ENCODE measurements around the gene KCNQ5. TPM values are rescaled to one million over a fixed set of nuclear protein-coding genes. Genes with fewer than 3 reads are reported as not detected.

KCNQ5 gene
- total and polyA plus RNA-seq, 10 of the 15 experiments (the other 5 are each of a cell fraction or from before 2014, with no cell fraction given): 0.60 to 16.2 (median 3.2) TPM

DNA sequence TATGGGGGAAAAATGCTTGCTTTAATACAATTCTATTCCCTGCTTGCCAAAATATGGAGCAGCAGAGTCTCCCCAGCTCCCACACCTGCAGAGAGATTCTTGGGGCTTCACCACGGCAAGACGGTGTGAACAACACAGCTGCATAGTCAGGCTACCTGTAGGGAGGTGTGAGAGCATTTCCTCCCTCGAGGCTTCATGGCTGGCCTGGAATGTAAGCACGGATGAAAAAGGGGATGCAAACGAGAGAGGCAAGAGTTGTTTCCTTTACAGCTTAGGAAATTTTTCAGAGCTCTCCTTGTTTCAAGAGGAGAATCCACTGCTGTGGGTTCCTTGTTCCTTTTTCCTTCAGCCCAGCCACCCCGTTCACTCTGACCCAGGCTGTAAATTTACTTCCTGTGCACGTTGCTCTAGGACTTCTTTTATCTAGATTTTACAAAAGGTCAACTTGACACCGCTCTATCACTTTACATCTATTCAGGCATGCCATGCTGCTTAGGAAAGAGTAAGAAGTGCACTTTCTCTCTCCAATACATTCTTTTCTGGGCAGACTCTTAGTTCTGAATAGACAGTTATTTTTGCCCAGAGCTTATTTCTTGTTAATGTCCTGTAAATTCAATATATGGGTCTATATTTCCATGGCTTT lies 406.4 kb downstream of the KCNQ5 start:
- peaks cover 7% of the 10 kb centered on the region; the same call in 1 of the 2 replicates for H3K4me1 ChIP-seq (ENCODE audit: control insufficient read depth, insufficient read depth, low read length)
- TF ChIP-seq SP1 (IDR thresholded peaks at IDR 0.05; ENCODE audit: low read depth, low read length) (no peak), TARDBP (IDR thresholded peaks at IDR 0.05; ENCODE audit: borderline replicate concordance) (no peak), ASH2L (IDR thresholded peaks at IDR 0.05; ENCODE audit: borderline replicate concordance, low read depth) (no peak), ESRRA (IDR thresholded peaks at IDR 0.05; ENCODE audit: low read length) (no peak), PAX5 (IDR thresholded peaks at IDR 0.05; ENCODE audit: borderline replicate concordance, low read depth, low read length) (no peak), ZNF217 (IDR thresholded peaks at IDR 0.05) (no peak), MTA3 (IDR thresholded peaks at IDR 0.05; ENCODE audit: borderline replicate concordance, low read length) (no peak), ZBED1 (IDR thresholded peaks at IDR 0.05; ENCODE audit: borderline replicate concordance) (no peak), FOS (IDR thresholded peaks at IDR 0.05; ENCODE audit: borderline replicate concordance, extremely low read depth, insufficient read length) (no peak)
- TF ChIP-seq, protein P1, sequence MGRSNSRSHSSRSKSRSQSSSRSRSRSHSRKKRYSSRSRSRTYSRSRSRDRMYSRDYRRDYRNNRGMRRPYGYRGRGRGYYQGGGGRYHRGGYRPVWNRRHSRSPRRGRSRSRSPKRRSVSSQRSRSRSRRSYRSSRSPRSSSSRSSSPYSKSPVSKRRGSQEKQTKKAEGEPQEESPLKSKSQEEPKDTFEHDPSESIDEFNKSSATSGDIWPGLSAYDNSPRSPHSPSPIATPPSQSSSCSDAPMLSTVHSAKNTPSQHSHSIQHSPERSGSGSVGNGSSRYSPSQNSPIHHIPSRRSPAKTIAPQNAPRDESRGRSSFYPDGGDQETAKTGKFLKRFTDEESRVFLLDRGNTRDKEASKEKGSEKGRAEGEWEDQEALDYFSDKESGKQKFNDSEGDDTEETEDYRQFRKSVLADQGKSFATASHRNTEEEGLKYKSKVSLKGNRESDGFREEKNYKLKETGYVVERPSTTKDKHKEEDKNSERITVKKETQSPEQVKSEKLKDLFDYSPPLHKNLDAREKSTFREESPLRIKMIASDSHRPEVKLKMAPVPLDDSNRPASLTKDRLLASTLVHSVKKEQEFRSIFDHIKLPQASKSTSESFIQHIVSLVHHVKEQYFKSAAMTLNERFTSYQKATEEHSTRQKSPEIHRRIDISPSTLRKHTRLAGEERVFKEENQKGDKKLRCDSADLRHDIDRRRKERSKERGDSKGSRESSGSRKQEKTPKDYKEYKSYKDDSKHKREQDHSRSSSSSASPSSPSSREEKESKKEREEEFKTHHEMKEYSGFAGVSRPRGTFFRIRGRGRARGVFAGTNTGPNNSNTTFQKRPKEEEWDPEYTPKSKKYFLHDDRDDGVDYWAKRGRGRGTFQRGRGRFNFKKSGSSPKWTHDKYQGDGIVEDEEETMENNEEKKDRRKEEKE (IDR thresholded peaks at IDR 0.05): no peak
- TF ChIP-seq, protein P2, sequence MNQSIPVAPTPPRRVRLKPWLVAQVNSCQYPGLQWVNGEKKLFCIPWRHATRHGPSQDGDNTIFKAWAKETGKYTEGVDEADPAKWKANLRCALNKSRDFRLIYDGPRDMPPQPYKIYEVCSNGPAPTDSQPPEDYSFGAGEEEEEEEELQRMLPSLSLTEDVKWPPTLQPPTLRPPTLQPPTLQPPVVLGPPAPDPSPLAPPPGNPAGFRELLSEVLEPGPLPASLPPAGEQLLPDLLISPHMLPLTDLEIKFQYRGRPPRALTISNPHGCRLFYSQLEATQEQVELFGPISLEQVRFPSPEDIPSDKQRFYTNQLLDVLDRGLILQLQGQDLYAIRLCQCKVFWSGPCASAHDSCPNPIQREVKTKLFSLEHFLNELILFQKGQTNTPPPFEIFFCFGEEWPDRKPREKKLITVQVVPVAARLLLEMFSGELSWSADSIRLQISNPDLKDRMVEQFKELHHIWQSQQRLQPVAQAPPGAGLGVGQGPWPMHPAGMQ (IDR thresholded peaks at IDR 0.05; ENCODE audit: borderline replicate concordance): no peak
- no peaks in the 10 kb centered on the region for H3K27me3 ChIP-seq (replicated peaks in 1 of 2; ENCODE audit: control insufficient read depth in 2 of 2, insufficient read depth in 2 of 2, low read length in 1 of 2)
- H3K4me3 ChIP-seq: no peak overlapping the region
- no peak for FAIRE-seq
- ChIA-PET POLR2A (no interaction called here), RAD21 (ENCODE audit: unreplicated experiment) (no interaction called here), SMC1A (ENCODE audit: uncharacterized antibody, unreplicated experiment) (no interaction called here), CTCF (interaction anchor here (1.3 kb wide), 1 partner anchor 10 kb away, joined by 3 read pairs; no protein-coding TSS in a partner anchor)
- no peak overlapping the region for H3K4me2 ChIP-seq (ENCODE audit: control insufficient read depth, insufficient read depth)
- 69% methylated on average over 8 of the region's 8 CpGs for whole genome bisulfite sequencing (ENCODE audit: insufficient coverage, insufficient replicate concordance, low lambda C conversion rate, missing lambda C conversion rate)
- H3K27ac ChIP-seq (ENCODE audit: control insufficient read depth, insufficient read depth): no peak overlapping the region
- H2AFZ ChIP-seq (ENCODE audit: control insufficient read depth, low read depth, low read length): no peak overlapping the region
- in situ Hi-C loops (cut with MboI) (no loop called here), intact Hi-C loops (cut with micrococcal nuclease; ENCODE audit: unreplicated experiment) (no loop called here)
- no peak for DNase-seq (ENCODE audit: low read depth, low spot score)
- no TSS peak for BruUV-seq (replicated peaks)
- no peaks in the 10 kb centered on the region for H3K9me3 ChIP-seq (replicated peaks; ENCODE audit: control insufficient read depth, insufficient read depth, low read length)
- no peak overlapping the region for H3K9ac ChIP-seq (ENCODE audit: control insufficient read depth, insufficient read depth, low read length)
- H3K79me2 ChIP-seq (ENCODE audit: control insufficient read depth, insufficient read depth, low read length): no peaks in the 10 kb centered on the region
- no peaks in the 10 kb centered on the region for H3K36me3 ChIP-seq (ENCODE audit: control insufficient read depth in 2 of 2, insufficient read depth in 2 of 2, low read length in 1 of 2)
- no peak for ATAC-seq
- H4K20me1 ChIP-seq (ENCODE audit: control insufficient read depth, insufficient read depth): no peaks in the 10 kb centered on the region

Measured in GM12878 (cell line).